ENCODE measurements around the gene ZNF853. TPM values are rescaled to one million over a fixed set of nuclear protein-coding genes. Genes with fewer than 3 reads are reported as not detected.
"Not testable (repeated sequence)": the region's sequence is repeated elsewhere in the genome, so short reads cannot be mapped to it uniquely, and the experiment has no call there.

The ZNF853 gene
- total RNA-seq, 1 experiment from 2014 or later: not detected

- intact Hi-C loops (cut with micrococcal nuclease): no loop called here
- no TSS peak for BruUV-seq (replicated peaks)
- H3K4me1 Mint-ChIP-seq (ENCODE audit: insufficient read depth, unreplicated experiment): no peaks in the 10 kb centered on the region
- H3K4me3 Mint-ChIP-seq (ENCODE audit: unreplicated experiment): no peak overlapping the region
- peaks cover 7% of the 10 kb centered on the region for H3K9me3 Mint-ChIP-seq (ENCODE audit: unreplicated experiment)
- no peak overlapping the region for H3K27ac Mint-ChIP-seq (ENCODE audit: low read depth, unreplicated experiment)
- peaks cover 24% of the 10 kb centered on the region for H3K36me3 Mint-ChIP-seq (ENCODE audit: insufficient read depth, unreplicated experiment)
- ChIA-PET CTCF (interaction anchor here (0.6 kb wide), 1 partner anchor 20 kb away, joined by 3 read pairs; no protein-coding TSS in a partner anchor), POLR2A (interaction anchor here (0.6 kb wide), 1 partner anchor 441 kb away, joined by 3 read pairs; no protein-coding TSS in a partner anchor)
- H3K27me3 Mint-ChIP-seq (ENCODE audit: insufficient read depth, unreplicated experiment): no peaks in the 10 kb centered on the region
- no peak for TF ChIP-seq CTCF (IDR thresholded peaks at IDR 0.05; ENCODE audit: unreplicated experiment)
- DNase-seq (ENCODE audit: unreplicated experiment): no peak
These were observed 43.4 kb downstream of the ZNF853 start for GRCh38 chr7:6658618-6659345.

GRCh38 chr7:6670851-6671250 lies 55.4 kb downstream of the ZNF853 start:
- H3K4me1 Mint-ChIP-seq (ENCODE audit: insufficient read depth, unreplicated experiment); H3K36me3 Mint-ChIP-seq (ENCODE audit: insufficient read depth, unreplicated experiment); DNase-seq (ENCODE audit: unreplicated experiment); H3K27ac Mint-ChIP-seq (ENCODE audit: low read depth, unreplicated experiment); H3K27me3 Mint-ChIP-seq (ENCODE audit: insufficient read depth, unreplicated experiment); intact Hi-C loops (cut with micrococcal nuclease); CTCF ChIA-PET; BruUV-seq (replicated peaks); H3K4me3 Mint-ChIP-seq (ENCODE audit: unreplicated experiment); POLR2A ChIA-PET: not testable (repeated sequence)
- H3K9me3 Mint-ChIP-seq (ENCODE audit: unreplicated experiment): peaks cover 47% of the 10 kb centered on the region

Other genes starting within 250 kb of the ZNF853 start
- gene RAC1, start 241.1 kb upstream of the ZNF853 start, total RNA-seq (2022): 236 and 278 TPM in 2 replicates
- gene DAGLB, start 167.7 kb upstream of the ZNF853 start, total RNA-seq (2022): 28.9 and 29.5 TPM in 2 replicates
- gene KDELR2, start 131.5 kb upstream of the ZNF853 start, total RNA-seq (2022): 164 and 243 TPM in 2 replicates
- not detected in 2 replicates for gene GRID2IP, start 64.1 kb upstream of the ZNF853 start, total RNA-seq (2022)
- 41.8 and 45.6 TPM in 2 replicates for gene ZDHHC4, start 38.2 kb upstream of the ZNF853 start, total RNA-seq (2022)
- 25.4 and 26.5 TPM in 2 replicates for gene INTS15, start 25.6 kb upstream of the ZNF853 start, total RNA-seq (2022)
- 26.1 and 27.1 TPM in 2 replicates for gene ZNF316, start 21.7 kb downstream of the ZNF853 start, total RNA-seq (2022)
- 22.1 and 22.4 TPM in 2 replicates for gene ZNF12, start 91.3 kb downstream of the ZNF853 start, total RNA-seq (2022)
- not detected in 2 replicates for gene RSPH10B2, start 138.5 kb downstream of the ZNF853 start, total RNA-seq (2022)
- gene CCZ1B, start 210.7 kb downstream of the ZNF853 start, total RNA-seq (2022): 34.9 and 43.7 TPM in 2 replicates